ENCODE measurements around the gene ACAP2.
"Not testable (repeated sequence)": the region's sequence is repeated elsewhere in the genome, so short reads cannot be mapped to it uniquely, and the experiment has no call there.

The ACAP2 gene

DNA sequence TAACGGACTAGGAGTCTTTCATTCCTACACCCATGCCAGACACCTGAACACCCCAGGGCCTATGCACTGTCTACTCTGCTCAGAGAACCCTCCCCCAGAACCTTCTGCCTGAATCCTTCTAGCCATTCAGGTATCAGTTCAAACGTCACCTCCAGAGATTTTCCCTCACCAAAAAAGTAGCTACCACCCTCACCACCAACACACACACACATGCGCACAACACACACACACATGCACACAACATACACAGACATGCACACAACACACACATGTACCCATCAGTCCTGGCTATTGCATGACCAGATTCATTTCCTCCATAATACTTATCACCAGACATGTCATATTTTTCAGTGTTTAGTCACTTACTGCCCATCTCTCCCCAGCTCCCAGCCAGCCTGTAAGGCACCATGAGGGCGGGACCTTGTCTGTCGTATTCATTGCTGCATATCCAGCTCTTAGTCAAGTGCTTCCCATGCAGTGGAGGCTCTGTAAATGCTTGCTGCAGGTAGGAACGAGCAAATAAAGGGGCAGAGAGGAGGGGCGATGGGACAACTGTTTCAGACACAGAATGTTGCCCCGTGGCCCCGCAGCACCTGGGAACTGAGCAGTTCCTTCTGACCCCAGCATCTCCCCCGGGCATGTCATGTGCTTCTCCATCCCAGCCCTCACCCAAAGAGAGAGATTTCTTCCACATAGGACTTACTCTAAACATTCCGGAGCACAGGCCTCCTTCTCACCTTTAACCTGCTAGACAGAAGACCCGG is 201.0 kb downstream of the ACAP2 start:
- no peak for DNase-seq

DNA sequence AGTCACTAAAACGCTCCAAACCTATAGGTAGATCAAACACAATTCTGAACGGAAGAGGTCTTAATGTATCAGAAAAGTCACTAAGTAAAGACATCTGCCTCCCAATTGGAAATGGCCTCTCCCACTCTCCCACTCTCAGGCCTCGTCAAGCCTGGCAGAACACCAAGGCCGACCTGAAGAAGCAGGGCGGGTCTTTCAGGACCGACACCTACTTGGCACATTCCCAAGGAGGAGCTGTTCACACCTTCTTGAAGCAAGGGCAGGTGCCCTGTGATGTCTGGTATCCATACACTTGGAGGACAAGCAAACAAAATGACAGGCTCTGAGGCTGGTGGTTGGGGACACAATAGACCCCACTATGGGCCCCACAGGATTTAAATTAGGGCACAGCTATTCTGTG is 201.9 kb downstream of the ACAP2 start:
- no peak for DNase-seq

DNA sequence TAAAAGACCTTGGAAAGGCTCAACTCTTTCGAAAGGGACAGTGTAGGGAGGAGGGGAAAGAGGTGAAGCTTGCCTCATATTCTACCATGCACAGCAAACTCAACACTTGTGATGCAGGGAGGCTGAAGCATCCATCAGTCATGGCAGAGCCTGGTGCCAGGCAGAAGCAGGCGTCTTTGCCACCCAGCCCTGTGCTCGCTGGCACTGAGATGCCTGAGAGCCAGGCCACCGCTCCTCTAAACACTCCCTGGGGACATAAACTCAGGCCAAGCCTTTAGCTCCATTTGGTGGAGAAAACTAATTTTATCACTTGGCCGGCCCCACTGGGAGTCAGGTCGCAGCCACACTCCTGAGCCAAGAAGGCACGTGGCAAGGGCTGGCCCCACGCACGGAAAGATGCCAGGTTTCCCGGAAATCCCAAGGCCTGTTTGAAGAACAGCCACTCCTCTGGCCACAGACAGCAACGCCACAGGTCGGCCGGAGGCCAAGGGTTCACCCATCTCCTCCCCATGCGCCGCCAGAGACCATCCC is 202.6 kb downstream of the ACAP2 start:
- DNase-seq, result no peak

DNA sequence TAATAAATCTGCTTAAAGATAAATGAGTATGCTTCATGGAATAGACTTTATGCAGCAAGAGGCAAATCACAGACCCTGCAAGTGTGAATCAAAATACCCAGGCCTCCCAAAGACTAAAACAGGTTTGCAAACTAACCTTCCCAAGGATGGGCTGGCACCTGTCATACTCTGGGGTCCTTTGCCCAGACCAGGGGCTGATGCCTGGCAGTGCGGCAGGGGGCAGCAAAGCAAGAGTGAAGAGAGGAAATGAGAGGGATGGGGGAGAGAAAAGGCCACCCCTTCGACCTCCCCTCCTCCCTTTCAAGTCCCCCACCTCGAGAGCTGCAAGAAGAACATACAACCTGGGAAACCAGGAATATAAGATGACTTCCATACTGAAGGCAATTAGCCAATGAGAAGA is 203.7 kb downstream of the ACAP2 start:
- no peak for DNase-seq

DNA sequence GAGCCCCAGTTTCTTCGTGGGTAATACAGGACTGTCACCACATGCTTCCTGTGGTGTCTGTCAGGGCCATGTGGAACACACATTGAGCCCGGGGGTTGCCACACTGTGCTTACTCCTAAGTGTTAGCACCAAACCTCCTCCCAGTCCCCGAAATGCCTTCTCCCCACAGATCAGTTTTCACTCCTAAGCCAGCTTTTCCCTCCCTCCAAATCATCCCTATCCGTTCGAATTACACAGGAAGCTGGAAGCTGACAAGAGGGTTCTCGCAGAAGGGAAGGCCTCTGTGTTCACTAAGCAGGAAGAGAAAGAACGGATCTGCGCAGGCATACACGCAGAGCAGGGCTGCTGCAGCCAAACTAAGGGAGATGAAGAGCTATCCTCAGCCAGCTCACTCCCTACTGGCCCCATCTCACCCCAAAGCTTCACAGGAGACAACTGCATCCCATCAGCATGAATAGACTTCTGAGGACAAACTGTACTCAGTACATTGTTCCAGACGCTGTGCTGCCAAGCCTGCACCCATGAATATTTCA is 204.2 kb downstream of the ACAP2 start:
- no peak for DNase-seq

DNA sequence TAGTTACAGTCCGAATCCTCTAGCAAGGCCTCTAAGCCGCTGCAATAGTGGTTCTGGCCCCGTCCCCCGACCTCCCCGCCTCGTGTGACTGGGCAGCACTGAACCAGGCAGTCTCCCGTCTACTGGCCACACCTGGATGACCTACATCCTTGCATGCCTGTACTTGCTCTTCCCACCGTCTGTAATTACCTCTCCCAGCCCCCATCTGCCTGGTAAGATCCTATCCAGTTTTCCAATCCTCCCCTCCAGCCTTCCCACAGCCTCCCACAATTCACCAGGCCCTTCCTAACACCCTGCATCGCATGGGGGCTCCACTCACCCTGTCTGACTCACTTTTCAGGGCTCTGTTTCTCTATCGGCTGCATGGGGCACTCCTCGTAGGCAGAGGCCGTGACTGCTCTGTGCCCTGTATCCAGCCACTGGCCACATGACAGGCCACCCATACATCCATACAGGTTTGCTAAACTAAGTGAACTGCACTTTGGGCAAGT is 204.7 kb downstream of the ACAP2 start:
- DNase-seq, result no peak

DNA sequence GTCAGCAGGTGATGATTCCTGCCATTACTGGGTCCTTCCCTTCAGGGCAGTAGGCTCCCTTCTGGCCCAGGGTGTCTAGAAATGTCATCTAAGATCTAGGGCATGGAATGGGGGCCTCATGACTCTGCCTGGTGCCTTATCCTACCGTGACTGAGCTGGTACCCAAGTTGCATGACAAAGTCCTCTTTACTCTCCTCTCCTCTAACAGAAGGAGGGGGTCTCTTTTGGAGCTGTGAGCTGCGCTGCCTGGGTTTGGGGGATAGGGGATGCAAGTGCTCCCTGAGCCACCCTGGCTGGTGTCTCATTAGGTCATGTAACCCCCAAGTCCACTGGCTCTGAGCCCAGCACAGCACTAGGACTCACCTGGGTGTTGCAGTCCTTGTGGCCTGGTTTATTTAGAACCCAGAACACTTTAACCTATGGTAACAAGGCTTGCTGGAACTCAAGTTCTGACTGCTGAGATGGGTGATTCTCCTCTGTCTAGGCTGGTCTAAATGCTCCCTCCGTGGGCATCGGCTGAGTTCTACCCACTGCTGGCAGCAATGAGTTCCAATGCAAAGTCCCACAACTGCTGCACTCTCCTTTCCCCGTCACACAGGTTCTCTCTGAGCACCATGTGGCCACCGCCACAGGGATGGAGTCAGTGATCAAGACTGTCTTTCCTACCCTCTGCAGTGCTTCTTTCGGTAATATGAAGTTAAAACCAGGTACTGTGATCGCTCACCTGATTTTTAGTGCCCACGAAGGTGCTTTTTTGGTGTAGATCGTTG is 205.8 kb downstream of the ACAP2 start:
- DNase-seq, result no peak

DNA sequence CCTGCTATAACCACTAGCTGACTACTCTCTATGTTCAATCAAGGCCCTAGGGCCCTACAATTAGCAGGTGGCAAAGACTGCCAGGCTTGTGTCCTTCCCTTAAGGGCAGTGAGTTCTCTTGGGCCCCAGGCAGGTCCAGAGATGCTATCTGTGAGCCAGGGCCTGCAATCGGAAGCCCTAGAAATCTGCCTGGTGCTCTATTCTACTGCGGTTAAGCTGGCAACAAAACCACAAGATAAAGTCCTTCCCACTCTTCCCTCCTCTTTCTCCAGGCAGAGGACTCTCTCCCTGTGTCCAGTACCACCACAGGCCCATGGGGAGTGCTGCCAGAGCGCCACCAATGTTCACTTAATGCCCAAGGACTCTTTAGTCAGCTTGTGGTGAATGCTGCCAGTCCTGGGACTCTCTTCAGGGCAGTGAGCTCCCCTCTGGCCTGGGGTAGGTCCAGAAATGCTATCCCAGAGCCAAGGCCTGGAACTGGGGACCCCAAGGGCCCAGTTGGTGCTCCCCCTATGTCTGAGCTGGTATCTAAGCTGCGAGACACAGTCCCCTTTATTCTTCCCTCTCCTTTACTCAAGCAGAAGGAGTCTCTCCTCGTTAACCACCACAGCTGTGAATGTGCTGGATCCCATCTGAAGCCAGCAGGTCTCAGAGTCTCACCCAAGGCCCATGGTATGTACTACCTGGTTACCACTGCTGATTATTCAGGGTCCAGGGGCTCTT is 206.6 kb downstream of the ACAP2 start:
- DNase-seq, result no peak

DNA sequence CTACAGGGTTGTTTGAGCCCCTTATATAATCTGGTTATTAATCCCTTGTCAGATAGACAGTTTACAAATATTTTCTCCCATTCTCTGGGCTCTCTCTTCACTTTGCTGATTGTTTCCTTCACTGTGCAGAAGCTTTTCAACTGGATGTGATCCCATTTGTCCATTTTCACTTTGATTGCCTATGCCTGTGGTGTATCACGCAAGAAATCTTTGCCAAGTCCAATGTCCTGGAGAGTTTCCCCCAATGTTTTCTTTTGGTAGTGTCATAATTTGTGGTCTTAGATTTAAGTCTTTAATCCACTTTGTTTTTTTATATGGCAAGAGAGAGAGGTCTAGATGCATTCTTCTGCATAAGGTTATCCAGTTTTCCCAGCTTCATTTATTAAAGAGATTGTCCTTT is 212.6 kb downstream of the ACAP2 start:
- no peak for DNase-seq

DNA sequence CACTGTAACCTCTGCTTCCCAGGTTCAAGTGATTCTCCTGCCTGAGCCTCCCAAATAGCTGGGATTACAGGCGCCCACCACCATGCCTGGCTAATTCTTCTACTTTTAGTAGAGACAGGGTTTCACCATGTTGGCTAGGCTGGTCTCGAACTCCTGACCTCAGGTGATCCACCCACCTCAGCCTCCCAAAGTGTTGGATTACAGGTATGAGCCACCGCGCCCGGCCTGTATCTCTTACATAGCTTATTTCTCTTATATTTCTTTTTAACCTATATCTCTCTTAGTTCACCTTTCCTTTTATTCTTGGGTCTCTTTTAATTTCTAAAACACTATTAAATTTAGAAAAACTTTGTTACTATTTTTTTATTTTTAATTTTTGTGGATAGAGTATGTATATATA is 213.9 kb downstream of the ACAP2 start:
- DNase-seq, result not testable (repeated sequence)

DNA sequence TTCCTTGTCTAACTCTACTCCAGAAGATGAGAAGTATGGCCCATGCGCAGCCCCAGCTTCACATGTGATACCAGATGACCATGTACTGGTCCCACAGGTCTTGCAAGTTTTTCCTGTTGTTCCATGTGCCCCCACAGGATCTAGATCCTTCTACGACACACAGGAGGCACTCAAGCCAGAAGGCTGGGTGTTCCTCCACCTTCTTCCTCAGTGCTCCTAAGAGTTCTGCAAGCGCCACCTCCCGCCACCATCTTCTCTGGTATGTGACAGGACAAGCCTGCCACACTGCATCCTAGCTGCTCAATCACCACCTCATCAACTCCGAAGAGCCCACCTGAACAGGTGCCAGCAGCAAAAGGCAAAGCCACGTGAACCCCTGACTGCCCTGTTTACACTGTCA is 214.9 kb downstream of the ACAP2 start:
- DNase-seq, result no peak

DNA sequence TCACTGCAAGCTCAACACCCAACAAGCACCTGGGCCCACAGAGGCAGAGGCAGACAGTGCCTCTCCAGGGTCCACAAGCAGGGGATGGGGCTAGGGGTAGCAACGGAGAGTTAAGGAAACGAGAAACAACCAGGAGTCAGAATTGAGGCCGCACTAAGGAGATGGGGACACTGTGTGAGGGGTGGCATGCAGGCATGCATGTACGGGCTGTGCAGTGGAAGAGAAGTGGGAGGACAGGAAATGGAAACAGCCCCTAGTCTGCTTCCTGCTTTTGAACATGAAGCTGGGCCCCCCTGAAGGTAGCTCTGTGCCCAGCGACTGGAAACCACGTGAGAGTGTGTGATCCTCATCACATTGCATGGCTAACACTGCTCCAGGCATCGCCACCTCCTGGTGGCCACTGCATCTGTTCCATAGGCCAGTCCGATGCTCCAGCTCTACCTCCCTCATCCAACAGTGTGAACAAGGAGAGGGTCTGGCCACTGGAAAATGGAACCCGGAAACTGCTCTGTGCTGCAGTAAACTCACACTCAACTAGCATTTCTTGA is 215.8 kb downstream of the ACAP2 start:
- DNase-seq, result no peak

DNA sequence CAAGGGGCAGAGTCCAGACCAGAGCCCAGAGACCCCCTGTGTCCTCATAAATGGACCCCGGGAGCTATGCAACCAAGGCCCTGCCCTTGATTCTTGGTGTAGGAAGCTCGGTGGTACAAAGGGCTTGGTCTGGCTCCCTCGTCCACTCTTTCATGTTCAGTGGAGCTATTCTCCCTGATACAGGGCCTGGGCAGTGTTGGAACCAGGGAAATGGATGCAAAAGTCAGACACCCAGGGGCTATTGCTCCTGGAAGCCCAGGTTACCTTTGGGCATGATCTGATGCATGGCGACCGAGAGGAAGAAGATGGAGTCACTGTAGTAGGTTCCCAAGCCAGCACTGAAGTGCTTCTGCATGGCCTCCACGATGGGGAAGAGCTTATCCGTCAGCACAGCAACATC is 216.4 kb downstream of the ACAP2 start:
- no peak for DNase-seq

DNA sequence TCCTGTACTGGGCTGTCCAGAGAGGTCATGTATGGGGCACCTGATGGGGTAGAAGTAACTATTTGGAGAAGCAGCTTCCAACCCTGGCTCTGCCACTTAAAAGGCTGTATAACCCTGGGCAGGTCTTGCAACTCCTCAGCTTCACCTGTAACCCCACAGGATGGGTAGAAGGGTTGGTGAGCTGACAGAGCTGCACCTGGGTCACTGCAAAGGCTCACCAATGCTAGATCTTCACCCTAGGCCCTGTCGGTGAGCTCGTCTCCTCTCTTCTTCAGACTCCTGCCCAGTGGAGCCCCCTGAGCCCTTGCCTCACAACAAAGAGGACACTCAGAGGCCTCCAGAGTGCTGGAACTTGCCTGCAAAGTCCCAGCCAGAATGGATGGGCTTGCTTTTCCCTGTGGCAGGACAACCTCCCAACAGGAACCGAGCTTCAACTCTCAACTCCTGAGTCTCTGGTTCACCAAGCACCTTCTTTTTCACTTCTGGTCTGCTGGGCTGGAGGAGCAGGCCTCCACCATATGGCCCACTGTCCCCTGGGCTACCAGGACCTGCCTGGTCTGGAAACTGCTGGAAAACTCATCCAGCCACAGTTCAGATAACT is 217.7 kb downstream of the ACAP2 start:
- no peak for DNase-seq
